Neural crest cell (in vitro differentiated cells): Measurements from ENCODE around the gene CNGB1. TPM values are rescaled to one million over a fixed set of nuclear protein-coding genes. Genes with fewer than 3 reads are reported as not detected.

Experiments used
- DNase-seq: peaks from one replicate; pipeline ENCODE4 v3.0.0; 2021; ENCODE audit warnings: low read depth, mixed read lengths, low spot score
- H3K27ac Mint-ChIP-seq: one replicate; pipeline ENCODE4 v1.8.0; 2021; ENCODE audit warnings: mild to moderate bottlenecking, mixed read lengths; ENCODE audit not compliant: unreplicated experiment
- H3K27me3 Mint-ChIP-seq: 2 replicates; pipeline ENCODE4 v1.8.0; 2021; ENCODE audit warnings: low read depth, mild to moderate bottlenecking, mixed read lengths
- H3K36me3 Mint-ChIP-seq: 2 replicates; pipeline ENCODE4 v1.8.0; 2021; ENCODE audit warnings: low read depth, mild to moderate bottlenecking, mixed read lengths
- H3K4me1 Mint-ChIP-seq: 2 replicates; pipeline ENCODE4 v1.8.0; 2021; ENCODE audit warnings: mixed read lengths
- H3K4me3 Mint-ChIP-seq: one replicate; pipeline ENCODE4 v1.8.0; 2021; ENCODE audit warnings: mild to moderate bottlenecking, mixed read lengths
- H3K9me3 Mint-ChIP-seq: 2 replicates; pipeline ENCODE4 v1.8.0; 2021; ENCODE audit warnings: mixed read lengths
- total RNA-seq: library from RNA; stranded (reverse); gene quantifications from 2 replicates; pipeline ENCODE4 v1.2.1, GENCODE V29; 2021
- TF ChIP-seq, protein P1 (sequence below): fragments of 200-600 bp; sonication (generic); conservative IDR thresholded peaks from 2 replicates; pipeline ENCODE4 v1.5.0; 2021; ENCODE audit warnings: antibody characterized with exemption, mild to moderate bottlenecking

CNGB1 gene
- total RNA-seq, 1 donor from 2014 or later = 0.21 TPM

GRCh38 chr16:57977418-57978069 lies 6.6 kb upstream of the CNGB1 start:
- no peak overlapping the region for H3K27ac Mint-ChIP-seq
- no peak overlapping the region for H3K4me3 Mint-ChIP-seq
- H3K27me3 Mint-ChIP-seq = peaks cover 5% of the 10 kb centered on the region
- TF ChIP-seq, protein P1, sequence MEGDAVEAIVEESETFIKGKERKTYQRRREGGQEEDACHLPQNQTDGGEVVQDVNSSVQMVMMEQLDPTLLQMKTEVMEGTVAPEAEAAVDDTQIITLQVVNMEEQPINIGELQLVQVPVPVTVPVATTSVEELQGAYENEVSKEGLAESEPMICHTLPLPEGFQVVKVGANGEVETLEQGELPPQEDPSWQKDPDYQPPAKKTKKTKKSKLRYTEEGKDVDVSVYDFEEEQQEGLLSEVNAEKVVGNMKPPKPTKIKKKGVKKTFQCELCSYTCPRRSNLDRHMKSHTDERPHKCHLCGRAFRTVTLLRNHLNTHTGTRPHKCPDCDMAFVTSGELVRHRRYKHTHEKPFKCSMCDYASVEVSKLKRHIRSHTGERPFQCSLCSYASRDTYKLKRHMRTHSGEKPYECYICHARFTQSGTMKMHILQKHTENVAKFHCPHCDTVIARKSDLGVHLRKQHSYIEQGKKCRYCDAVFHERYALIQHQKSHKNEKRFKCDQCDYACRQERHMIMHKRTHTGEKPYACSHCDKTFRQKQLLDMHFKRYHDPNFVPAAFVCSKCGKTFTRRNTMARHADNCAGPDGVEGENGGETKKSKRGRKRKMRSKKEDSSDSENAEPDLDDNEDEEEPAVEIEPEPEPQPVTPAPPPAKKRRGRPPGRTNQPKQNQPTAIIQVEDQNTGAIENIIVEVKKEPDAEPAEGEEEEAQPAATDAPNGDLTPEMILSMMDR = no peak
- H3K9me3 Mint-ChIP-seq = no peaks in the 10 kb centered on the region
- no peak for DNase-seq
- peaks cover 9% of the 10 kb centered on the region for H3K4me1 Mint-ChIP-seq
- no peaks in the 10 kb centered on the region for H3K36me3 Mint-ChIP-seq

DNA sequence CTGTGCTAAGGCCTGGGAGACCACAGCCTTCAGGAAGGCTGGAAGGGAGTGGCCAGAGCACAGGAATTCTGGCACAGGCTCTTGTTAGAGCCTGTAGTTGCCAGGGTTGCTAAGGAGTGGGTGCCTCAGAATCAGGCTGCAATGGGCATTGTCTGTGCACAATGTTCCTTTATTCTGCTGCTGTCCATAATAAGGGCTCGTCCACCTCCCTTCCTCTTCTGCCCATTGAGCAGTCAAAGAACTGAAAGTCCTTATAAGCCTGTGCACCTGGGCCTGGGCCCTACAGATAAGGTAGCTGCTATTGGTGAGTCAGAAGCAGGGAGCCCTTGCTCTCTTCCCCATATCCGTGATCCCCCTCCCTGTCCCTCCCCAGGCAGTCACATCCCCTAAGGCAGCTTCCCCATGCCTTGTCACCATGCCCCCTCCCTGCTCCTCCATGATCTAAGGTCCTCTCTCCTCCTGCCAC lies 5.4 kb upstream of the CNGB1 start:
- no peaks in the 10 kb centered on the region for H3K9me3 Mint-ChIP-seq
- TF ChIP-seq, protein P1 = no peak
- peaks cover 9% of the 10 kb centered on the region for H3K4me1 Mint-ChIP-seq
- no peaks in the 10 kb centered on the region for H3K36me3 Mint-ChIP-seq
- H3K27ac Mint-ChIP-seq = no peak overlapping the region
- no peak for DNase-seq
- H3K27me3 Mint-ChIP-seq = peaks cover 2% of the 10 kb centered on the region
- no peak overlapping the region for H3K4me3 Mint-ChIP-seq

DNA sequence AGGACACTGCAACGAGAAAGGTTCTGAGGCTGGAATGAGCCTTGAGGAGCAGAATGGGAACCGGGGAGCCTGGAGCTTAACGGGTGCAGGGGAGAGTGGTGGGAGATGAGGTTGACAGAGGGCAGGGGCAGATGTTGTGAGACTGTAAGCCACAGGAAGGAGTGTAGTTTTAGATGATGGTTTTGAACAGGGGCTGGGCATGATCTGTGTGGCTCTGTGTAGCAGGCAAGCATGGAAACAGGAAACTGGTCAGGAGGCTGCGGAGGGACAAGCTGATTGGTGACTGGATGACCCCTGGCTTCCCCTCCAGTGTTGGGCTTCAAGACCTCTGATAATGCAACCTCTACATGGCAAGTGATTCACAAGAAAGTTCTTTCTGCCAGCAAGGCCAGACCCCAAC lies 1.4 kb upstream of the CNGB1 start:
- no peak for DNase-seq
- Mint-ChIP-seq H3K36me3 (no peaks in the 10 kb centered on the region), H3K27ac (no peak overlapping the region), H3K4me1 (peaks cover 9% of the 10 kb centered on the region), H3K9me3 (no peaks in the 10 kb centered on the region), H3K4me3 (no peak overlapping the region), H3K27me3 (no peaks in the 10 kb centered on the region)
- TF ChIP-seq, protein P1 = no peak

DNA sequence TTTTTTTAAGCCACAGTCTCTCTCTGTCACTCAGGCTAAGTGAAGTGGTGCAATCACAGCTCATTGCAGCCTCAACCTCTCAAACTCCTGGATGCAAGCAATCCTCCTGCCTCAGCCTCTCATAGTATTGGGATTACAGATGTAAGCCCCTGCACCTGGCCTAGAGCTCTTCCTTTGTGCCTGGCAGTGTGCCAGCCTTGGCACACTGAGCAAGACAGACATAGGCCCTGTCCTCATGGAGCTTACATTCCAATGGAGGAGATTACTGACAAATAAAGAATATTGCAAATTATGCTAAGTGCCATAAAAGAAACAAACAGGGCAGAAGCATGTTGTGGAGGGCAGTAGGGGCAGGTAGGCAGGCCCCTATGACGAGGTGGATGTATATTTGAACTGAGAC lies 920 bp upstream of the CNGB1 start:
- no peak overlapping the region for H3K4me3 Mint-ChIP-seq
- no peaks in the 10 kb centered on the region for H3K36me3 Mint-ChIP-seq
- TF ChIP-seq, protein P1 = no peak
- H3K4me1 Mint-ChIP-seq = peaks cover 9% of the 10 kb centered on the region
- H3K9me3 Mint-ChIP-seq = no peaks in the 10 kb centered on the region
- no peak overlapping the region for H3K27ac Mint-ChIP-seq
- no peaks in the 10 kb centered on the region for H3K27me3 Mint-ChIP-seq
- no peak for DNase-seq

- Mint-ChIP-seq H3K9me3 (no peaks in the 10 kb centered on the region), H3K4me1 (no peaks in the 10 kb centered on the region), H3K27ac (no peak overlapping the region), H3K27me3 (no peaks in the 10 kb centered on the region), H3K4me3 (no peak overlapping the region), H3K36me3 (no peaks in the 10 kb centered on the region)
- TF ChIP-seq, protein P1 = no peak
- no peak for DNase-seq
Measured at GRCh38 chr16:57970319-57970718, 609 bp downstream of the CNGB1 start.
